Measurements from ENCODE around the gene FOXD4.
"Not testable (repeated sequence)": the region's sequence is repeated elsewhere in the genome, so short reads cannot be mapped to it uniquely, and the experiment has no call there.

Gene FOXD4

GRCh38 chr9:93909-94308 lies 24.3 kb downstream of the FOXD4 start:
- not testable (repeated sequence) for DNase-seq (ENCODE audit: low spot score)

GRCh38 chr9:90851-91250 lies 27.4 kb downstream of the FOXD4 start:
- DNase-seq (ENCODE audit: low spot score), result not testable (repeated sequence)

GRCh38 chr9:88396-89037 lies 29.7 kb downstream of the FOXD4 start:
- not testable (repeated sequence) for DNase-seq (ENCODE audit: low spot score)

GRCh38 chr9:87860-88259 lies 30.4 kb downstream of the FOXD4 start:
- DNase-seq (ENCODE audit: low spot score), result not testable (repeated sequence)

GRCh38 chr9:87105-87504 lies 31.1 kb downstream of the FOXD4 start:
- not testable (repeated sequence) for DNase-seq (ENCODE audit: low spot score)

GRCh38 chr9:86697-87096 lies 31.5 kb downstream of the FOXD4 start:
- DNase-seq (ENCODE audit: low spot score), result not testable (repeated sequence)

- not testable (repeated sequence) for DNase-seq (ENCODE audit: low spot score)
These were observed 35.1 kb downstream of the FOXD4 start for GRCh38 chr9:82932-83689.

GRCh38 chr9:78333-78732 lies 39.9 kb downstream of the FOXD4 start:
- DNase-seq (ENCODE audit: low spot score), result not testable (repeated sequence)

- DNase-seq (ENCODE audit: low spot score), result not testable (repeated sequence)
These were observed 41.8 kb downstream of the FOXD4 start for GRCh38 chr9:76389-76788.

- DNase-seq (ENCODE audit: low spot score), result not testable (repeated sequence)
These were observed 44.2 kb downstream of the FOXD4 start for GRCh38 chr9:73900-74525.

GRCh38 chr9:73076-73899 lies 44.9 kb downstream of the FOXD4 start:
- peak; percentile 4 for DNase-seq (ENCODE audit: low spot score)

Measured in AG08395 (cell line).